Type B pancreatic cell (in vitro differentiated cells): Measurements from ENCODE around the gene ALK. TPM values are rescaled to one million over a fixed set of nuclear protein-coding genes. Genes with fewer than 3 reads are reported as not detected.
"Not testable (repeated sequence)": the region's sequence is repeated elsewhere in the genome, so short reads cannot be mapped to it uniquely, and the experiment has no call there.

ENCODE experiments used
- DNase-seq: peaks from one replicate; pipeline ENCODE4 v3.0.0; 2021; ENCODE audit warnings: mixed read lengths; ENCODE audit not compliant: unreplicated experiment; ENCODE audit errors: extremely low spot score
- H3K27ac Mint-ChIP-seq: 2 replicates; pipeline ENCODE4 v1.8.0; 2021; ENCODE audit warnings: mild to moderate bottlenecking, mixed read lengths
- H3K27me3 Mint-ChIP-seq: 2 replicates; pipeline ENCODE4 v1.8.0; 2021; ENCODE audit warnings: mixed read lengths
- H3K36me3 Mint-ChIP-seq: 2 replicates; pipeline ENCODE4 v1.8.0; 2021; ENCODE audit warnings: mixed read lengths
- H3K4me1 Mint-ChIP-seq: one replicate; pipeline ENCODE4 v1.8.0; 2021; ENCODE audit warnings: mixed read lengths; ENCODE audit not compliant: unreplicated experiment
- H3K4me3 Mint-ChIP-seq: 2 replicates; pipeline ENCODE4 v1.8.0; 2021; ENCODE audit warnings: mild to moderate bottlenecking, mixed read lengths
- H3K9me3 Mint-ChIP-seq: 2 replicates; pipeline ENCODE4 v1.8.0; 2021; ENCODE audit warnings: mixed read lengths
- total RNA-seq: library from RNA; stranded (reverse); gene quantifications from 2 replicates; pipeline ENCODE4 v1.2.1, GENCODE V29; 2021; ENCODE audit warnings: low replicate concordance
- TF ChIP-seq, protein P1 (sequence below): fragments of 200-600 bp; sonication (generic); conservative IDR thresholded peaks from 2 replicates; pipeline ENCODE4 v1.5.0; 2021; ENCODE audit warnings: antibody characterized with exemption, mild to moderate bottlenecking

The ALK gene
- total RNA-seq, 1 donor from 2014 or later = 7.7 TPM

DNA sequence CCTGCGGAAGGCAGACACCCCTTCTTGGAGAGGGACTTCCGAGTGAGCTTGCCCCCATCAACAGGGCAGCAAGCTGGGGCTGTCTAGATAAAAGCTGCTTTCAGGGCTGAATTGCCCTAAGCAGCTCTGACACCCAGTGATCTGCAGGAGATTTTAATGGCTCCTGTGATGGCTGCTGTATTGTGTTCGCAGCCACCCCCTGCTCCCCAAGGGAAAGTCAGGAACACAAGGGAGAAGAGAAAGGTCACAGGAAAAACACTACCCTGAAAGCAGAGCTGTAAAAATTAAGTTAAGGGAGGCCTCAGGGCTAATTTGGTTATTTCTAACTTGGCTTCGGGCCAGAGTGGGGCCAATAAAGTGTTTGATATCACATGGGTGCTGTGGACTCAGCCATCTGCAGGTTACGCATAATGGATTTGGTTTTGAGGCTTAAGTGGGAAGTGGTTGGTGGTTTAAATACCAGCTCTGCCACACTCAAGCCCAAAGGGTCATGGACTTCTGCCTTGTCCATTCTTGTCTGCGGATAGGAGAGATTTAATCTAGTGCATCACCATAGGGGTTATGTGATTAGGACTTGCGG is 658.6 kb downstream of the ALK start:
- Mint-ChIP-seq H3K27me3 (peaks cover 2% of the 10 kb centered on the region), H3K36me3 (no peaks in the 10 kb centered on the region), H3K4me3 (no peak overlapping the region), H3K9me3 (no peaks in the 10 kb centered on the region), H3K4me1 (peaks cover 12% of the 10 kb centered on the region), H3K27ac (no peak overlapping the region)
- TF ChIP-seq, protein P1, sequence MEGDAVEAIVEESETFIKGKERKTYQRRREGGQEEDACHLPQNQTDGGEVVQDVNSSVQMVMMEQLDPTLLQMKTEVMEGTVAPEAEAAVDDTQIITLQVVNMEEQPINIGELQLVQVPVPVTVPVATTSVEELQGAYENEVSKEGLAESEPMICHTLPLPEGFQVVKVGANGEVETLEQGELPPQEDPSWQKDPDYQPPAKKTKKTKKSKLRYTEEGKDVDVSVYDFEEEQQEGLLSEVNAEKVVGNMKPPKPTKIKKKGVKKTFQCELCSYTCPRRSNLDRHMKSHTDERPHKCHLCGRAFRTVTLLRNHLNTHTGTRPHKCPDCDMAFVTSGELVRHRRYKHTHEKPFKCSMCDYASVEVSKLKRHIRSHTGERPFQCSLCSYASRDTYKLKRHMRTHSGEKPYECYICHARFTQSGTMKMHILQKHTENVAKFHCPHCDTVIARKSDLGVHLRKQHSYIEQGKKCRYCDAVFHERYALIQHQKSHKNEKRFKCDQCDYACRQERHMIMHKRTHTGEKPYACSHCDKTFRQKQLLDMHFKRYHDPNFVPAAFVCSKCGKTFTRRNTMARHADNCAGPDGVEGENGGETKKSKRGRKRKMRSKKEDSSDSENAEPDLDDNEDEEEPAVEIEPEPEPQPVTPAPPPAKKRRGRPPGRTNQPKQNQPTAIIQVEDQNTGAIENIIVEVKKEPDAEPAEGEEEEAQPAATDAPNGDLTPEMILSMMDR = no peak
- DNase-seq = no peak

DNA sequence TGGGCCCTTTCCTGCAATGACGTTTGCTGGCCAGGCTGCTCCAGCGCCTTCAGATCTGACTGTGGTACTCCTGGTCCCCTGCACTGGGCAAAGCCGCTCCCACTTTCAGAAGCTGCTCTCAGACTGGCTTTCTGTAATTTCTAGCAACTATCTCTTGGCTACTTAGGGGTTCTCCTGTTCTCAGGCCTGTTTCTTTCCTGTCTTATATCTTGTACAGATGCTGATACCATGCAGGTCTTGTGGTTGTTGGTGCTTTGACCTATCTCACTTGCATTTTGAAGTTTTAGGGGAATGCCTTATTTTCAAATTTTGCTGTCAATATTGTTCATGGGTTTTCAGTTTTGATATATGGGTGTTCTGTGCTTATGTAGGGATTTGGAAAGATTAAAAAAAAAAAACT is 660.4 kb downstream of the ALK start:
- Mint-ChIP-seq H3K4me1 (peaks cover 6% of the 10 kb centered on the region), H3K27ac (no peak overlapping the region), H3K9me3 (no peaks in the 10 kb centered on the region), H3K36me3 (no peaks in the 10 kb centered on the region), H3K27me3 (peaks cover 2% of the 10 kb centered on the region), H3K4me3 (no peak overlapping the region)
- TF ChIP-seq, protein P1 = no peak
- no peak for DNase-seq

DNA sequence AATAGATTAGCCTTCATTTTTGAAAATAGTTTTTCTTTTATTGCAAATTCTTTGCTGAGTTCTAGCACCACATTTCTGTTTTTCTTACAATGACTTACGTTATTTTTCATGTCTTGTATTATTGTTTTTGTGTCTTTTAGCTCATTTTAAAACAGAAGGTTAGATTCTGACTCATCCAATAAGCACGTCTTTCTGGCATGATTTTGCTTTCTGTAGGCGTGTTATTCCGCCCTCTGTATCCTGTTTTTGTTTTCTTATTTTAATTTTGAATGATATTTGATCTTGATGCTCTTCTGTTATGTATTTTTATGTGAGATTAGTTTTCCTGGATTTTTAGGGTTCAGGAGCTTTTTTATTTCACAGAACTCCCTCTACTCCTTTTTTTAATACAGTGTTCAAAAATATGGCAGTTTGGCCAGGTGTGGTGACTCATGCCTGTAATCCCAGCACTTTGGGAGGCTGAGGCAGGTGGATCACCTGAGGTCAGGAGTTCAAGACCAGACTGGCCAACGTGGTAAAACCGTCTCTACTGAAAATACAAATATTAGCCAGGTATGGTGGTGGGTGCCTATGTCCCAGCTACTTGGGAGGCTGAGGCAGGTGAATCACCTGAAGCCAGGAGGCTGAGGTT is 661.1 kb downstream of the ALK start:
- peaks cover 2% of the 10 kb centered on the region for H3K27me3 Mint-ChIP-seq
- no peak overlapping the region for H3K4me3 Mint-ChIP-seq
- no peak for DNase-seq
- H3K4me1 Mint-ChIP-seq = peaks cover 6% of the 10 kb centered on the region
- TF ChIP-seq, protein P1 = no peak
- H3K27ac Mint-ChIP-seq = no peak overlapping the region
- H3K9me3 Mint-ChIP-seq = no peaks in the 10 kb centered on the region
- no peaks in the 10 kb centered on the region for H3K36me3 Mint-ChIP-seq

DNA sequence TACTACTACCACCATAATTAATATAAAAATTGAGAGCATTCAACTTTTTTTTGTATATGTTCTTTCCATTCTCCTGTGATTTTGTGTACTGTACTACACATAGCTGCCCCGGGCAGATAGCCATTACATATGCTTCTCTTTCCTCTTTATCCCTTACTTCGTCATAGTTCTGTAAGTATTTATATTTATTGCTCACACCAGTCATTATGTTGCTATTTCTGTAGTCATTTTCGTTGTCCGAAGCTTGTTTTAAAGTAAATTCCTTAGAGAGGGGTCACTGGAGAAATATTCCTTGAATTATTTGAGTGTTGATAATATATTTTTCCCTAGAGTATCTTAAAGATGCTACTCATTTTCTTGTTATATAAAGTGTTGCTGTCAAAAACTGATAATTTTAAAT is 662.2 kb downstream of the ALK start:
- Mint-ChIP-seq H3K4me3 (no peak overlapping the region), H3K4me1 (peaks cover 6% of the 10 kb centered on the region), H3K27me3 (peaks cover 2% of the 10 kb centered on the region), H3K27ac (no peak overlapping the region), H3K36me3 (no peaks in the 10 kb centered on the region), H3K9me3 (no peaks in the 10 kb centered on the region)
- no peak for DNase-seq
- TF ChIP-seq, protein P1 = no peak

GRCh38 chr2:29255004-29255403 is 666.4 kb downstream of the ALK start:
- H3K4me3 Mint-ChIP-seq = no peak overlapping the region
- H3K9me3 Mint-ChIP-seq = no peaks in the 10 kb centered on the region
- H3K36me3 Mint-ChIP-seq = no peaks in the 10 kb centered on the region
- no peak for DNase-seq
- TF ChIP-seq, protein P1 = no peak
- H3K4me1 Mint-ChIP-seq = no peaks in the 10 kb centered on the region
- H3K27me3 Mint-ChIP-seq = peaks cover 2% of the 10 kb centered on the region
- H3K27ac Mint-ChIP-seq = no peak overlapping the region

DNA sequence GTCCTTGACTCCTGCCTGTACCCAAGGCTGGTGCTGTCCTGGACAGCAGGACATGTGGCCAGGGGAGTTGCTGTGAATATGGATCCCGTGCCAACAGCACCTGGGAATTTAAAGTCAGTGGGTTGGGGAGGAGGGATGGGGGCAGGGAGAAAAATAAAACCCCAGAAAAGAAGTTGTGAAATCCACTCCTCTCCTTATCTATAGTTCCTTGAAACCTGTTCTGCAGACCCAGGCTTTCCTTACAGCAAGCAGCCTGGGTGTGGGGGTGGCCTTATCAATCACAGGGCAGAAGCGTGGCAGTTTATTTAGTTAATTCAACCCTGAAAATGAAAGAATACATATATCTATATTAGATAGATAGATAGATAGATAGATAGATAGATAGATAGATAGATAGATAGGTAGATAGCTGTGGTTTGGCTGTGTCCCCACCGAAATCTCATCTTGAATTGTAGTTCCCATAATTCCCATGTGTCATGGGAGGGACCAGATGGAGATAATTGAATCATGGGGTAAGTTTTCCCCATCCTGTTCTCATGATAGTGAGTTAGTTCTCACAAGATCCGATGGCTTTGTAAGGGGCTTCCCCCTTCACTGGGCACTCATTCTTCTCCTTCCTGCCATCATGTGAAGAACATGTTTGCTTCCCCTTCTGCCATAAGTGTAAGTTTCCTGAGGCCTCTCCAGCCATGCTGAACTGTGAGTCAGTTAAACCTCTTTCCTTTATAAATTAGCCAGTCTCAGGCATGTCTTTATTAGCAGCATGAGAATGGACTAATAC is 667.7 kb downstream of the ALK start:
- not testable (repeated sequence) for H3K27ac Mint-ChIP-seq, H3K27me3 Mint-ChIP-seq, H3K4me1 Mint-ChIP-seq, H3K9me3 Mint-ChIP-seq, DNase-seq, H3K36me3 Mint-ChIP-seq, H3K4me3 Mint-ChIP-seq
